Activated CD8-positive, alpha-beta T cell treated with anti-CD3 and anti-CD28 coated beads for 36 hours (primary cell): ENCODE measurements around the gene ZNF366. TPM values are rescaled to one million over a fixed set of nuclear protein-coding genes. Genes with fewer than 3 reads are reported as not detected.

Experiments used
- ATAC-seq: fragments of 200-7000 bp; cut with Tn5 transposase; one replicate; pipeline ENCODE4 v1.10.0; 2021; ENCODE audit warnings: mild to moderate bottlenecking, moderate library complexity
- CTCF ChIA-PET: fragments of 350-600 bp; sonication (Branson Sonifier 250); formaldehyde crosslinking; loops from one replicate; lab custom pipeline; 2021; ENCODE audit warnings: antibody characterized with exemption; lab: Charles Lee
- POLR2A ChIA-PET: fragments of 350-600 bp; sonication (Branson Sonifier 250); formaldehyde crosslinking; loops from one replicate; lab custom pipeline; 2021; ENCODE audit warnings: antibody characterized with exemption; lab: Charles Lee
- DNase-seq: peaks from one replicate; pipeline ENCODE4 v3.0.0-alpha.2; 2020
- H3K27ac Mint-ChIP-seq: one replicate; pipeline ENCODE4 v1.8.0; 2021; ENCODE audit warnings: mild to moderate bottlenecking, mixed read lengths
- H3K27me3 Mint-ChIP-seq: one replicate; pipeline ENCODE4 v1.8.0; 2021; ENCODE audit warnings: mixed read lengths
- H3K36me3 Mint-ChIP-seq: one replicate; pipeline ENCODE4 v1.8.0; 2021; ENCODE audit warnings: low read depth, mixed read lengths
- H3K4me1 Mint-ChIP-seq: one replicate; pipeline ENCODE4 v1.8.0; 2021; ENCODE audit warnings: low read depth, mixed read lengths
- H3K4me3 Mint-ChIP-seq: one replicate; pipeline ENCODE4 v1.8.0; 2021; ENCODE audit warnings: mild to moderate bottlenecking, moderate library complexity, mixed read lengths
- H3K9me3 Mint-ChIP-seq: one replicate; pipeline ENCODE4 v1.8.0; 2021; ENCODE audit warnings: mixed read lengths
- intact Hi-C: fragments of 100-400 bp; cut with micrococcal nuclease; formaldehyde crosslinking; loops from one replicate; pipeline ENCODE4 v1.10.0; 2022
- total RNA-seq, 2 experiments: library from RNA; stranded (reverse); gene quantifications; one replicate each; pipeline ENCODE4 v1.2.3, GENCODE V29; 2021
- TF ChIP-seq, protein P1 (sequence below): fragments of 200-600 bp; IDR thresholded peaks from one replicate; pipeline ENCODE4 v1.8.0; 2022; ENCODE audit warnings: antibody characterized with exemption, mild to moderate bottlenecking

ZNF366 gene
- total RNA-seq, 2 experiments from 2014 or later: not detected

DNA sequence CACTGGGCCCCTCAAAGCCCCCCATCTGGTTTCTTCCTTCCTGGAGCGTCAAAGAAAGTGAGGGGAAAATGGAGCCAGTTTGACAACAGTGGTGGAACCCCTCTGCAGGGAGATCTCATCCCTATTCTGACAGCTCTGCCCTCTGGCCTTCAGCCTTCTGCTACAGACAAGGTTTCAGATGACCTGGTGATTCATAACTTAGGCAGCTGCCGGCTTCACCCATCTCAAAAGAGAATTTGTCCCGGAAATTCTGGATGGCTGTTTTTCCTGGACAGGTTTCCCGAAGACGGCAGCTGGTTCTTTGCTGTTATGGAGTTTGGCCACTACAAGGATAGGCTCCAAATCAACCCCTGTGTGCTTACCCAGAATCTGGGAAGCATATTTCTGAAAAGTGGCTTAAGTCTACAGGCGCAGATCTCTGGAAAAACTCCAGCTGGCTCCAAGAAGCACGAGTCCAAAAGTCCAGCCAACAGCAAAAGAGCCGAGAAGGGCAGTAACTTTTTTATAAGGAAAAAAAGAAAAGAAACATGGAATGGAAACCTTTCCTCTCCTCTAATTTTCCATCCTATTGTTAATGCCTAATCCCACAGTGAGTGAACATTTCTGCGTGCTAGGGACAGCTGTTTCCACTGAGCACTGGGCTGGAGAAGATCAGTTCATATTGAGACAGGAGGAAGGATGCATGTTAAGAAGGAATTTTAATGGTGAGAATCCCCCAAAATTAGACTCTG is 54.5 kb downstream of the ZNF366 start:
- Mint-ChIP-seq H3K9me3 (no peaks in the 10 kb centered on the region), H3K27me3 (peaks cover 3% of the 10 kb centered on the region), H3K4me3 (no peak overlapping the region), H3K4me1 (no peaks in the 10 kb centered on the region), H3K36me3 (no peaks in the 10 kb centered on the region), H3K27ac (no peak overlapping the region)
- ATAC-seq (no peak), DNase-seq (no peak)
- intact Hi-C loops: no loop called here
- TF ChIP-seq, protein P1, sequence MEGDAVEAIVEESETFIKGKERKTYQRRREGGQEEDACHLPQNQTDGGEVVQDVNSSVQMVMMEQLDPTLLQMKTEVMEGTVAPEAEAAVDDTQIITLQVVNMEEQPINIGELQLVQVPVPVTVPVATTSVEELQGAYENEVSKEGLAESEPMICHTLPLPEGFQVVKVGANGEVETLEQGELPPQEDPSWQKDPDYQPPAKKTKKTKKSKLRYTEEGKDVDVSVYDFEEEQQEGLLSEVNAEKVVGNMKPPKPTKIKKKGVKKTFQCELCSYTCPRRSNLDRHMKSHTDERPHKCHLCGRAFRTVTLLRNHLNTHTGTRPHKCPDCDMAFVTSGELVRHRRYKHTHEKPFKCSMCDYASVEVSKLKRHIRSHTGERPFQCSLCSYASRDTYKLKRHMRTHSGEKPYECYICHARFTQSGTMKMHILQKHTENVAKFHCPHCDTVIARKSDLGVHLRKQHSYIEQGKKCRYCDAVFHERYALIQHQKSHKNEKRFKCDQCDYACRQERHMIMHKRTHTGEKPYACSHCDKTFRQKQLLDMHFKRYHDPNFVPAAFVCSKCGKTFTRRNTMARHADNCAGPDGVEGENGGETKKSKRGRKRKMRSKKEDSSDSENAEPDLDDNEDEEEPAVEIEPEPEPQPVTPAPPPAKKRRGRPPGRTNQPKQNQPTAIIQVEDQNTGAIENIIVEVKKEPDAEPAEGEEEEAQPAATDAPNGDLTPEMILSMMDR: no peak
- ChIA-PET CTCF (no interaction called here), POLR2A (no interaction called here)

DNA sequence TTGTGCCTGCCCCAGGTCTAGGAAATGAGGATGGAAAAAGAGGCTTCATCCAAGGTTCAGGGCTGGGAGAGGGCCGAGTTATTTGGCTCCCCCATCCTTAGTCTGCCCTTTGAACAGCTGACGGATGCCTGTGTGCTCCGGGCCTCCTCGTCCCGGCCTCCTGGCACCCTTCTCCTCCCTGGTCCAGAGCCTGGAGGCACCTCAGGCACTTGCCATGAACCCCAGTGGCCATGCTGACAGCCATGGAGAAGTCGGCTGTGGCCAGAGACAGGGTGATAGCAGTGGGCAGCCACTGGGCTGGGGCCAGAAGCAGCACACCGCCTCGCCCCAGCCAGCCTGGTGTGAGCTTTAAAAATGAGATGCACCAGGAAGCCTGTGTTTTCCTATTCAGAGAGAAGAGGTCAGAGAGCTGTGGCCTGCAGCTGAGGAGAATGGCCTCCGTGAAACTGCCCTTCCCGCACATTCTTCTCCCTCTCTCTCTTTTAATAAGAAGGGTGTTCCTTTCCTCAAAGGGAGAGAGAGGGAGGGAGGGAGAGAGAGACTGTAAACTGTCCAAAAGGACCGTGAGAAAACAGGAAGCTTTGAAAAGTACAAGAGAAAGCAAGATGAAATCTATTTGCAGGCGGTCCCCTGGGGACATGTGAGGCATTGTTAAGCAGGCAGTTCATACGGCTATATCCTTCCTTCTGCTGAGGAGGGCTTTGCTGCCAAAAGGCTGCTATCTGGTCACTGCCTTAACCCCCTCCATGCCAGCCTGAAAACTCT is 55.3 kb downstream of the ZNF366 start:
- ATAC-seq (no peak), DNase-seq (no peak)
- TF ChIP-seq, protein P1: no peak
- intact Hi-C loops: no loop called here
- Mint-ChIP-seq H3K4me3 (no peak overlapping the region), H3K9me3 (no peaks in the 10 kb centered on the region), H3K27ac (no peak overlapping the region), H3K4me1 (no peaks in the 10 kb centered on the region), H3K36me3 (no peaks in the 10 kb centered on the region), H3K27me3 (peaks cover 3% of the 10 kb centered on the region)
- POLR2A ChIA-PET: interaction anchor here (1.4 kb wide), 1 partner anchor 12 kb away, joined by 4 read pairs; no protein-coding TSS in a partner anchor
- CTCF ChIA-PET: no interaction called here

DNA sequence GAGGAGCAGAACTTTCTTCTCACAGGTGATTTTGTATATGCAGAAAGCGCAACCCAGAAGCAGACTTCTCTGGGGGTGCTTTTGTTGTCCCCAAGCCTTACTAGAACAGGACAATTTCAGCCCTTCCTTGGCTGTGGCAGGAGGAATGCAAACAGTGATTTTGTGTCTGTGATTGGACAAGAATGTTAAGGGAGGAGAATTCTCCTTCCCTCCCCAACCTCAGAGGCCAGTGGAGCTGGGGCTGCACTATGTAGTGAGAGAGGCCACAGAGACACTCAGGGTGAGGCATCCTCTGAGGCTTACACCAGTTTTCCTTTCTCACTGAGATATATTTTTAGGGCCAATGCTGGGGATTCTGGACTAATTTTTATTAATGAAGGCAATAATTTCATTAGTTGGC is 58.8 kb downstream of the ZNF366 start:
- Mint-ChIP-seq H3K27me3 (peaks cover 3% of the 10 kb centered on the region), H3K9me3 (no peaks in the 10 kb centered on the region), H3K36me3 (no peaks in the 10 kb centered on the region), H3K4me3 (no peak overlapping the region), H3K27ac (no peak overlapping the region), H3K4me1 (no peaks in the 10 kb centered on the region)
- ATAC-seq (no peak), DNase-seq (no peak)
- ChIA-PET POLR2A (interaction anchor here (0.6 kb wide), 1 partner anchor 311 kb away, joined by 3 read pairs; no protein-coding TSS in a partner anchor), CTCF (no interaction called here)
- intact Hi-C loops: no loop called here
- TF ChIP-seq, protein P1: no peak

DNA sequence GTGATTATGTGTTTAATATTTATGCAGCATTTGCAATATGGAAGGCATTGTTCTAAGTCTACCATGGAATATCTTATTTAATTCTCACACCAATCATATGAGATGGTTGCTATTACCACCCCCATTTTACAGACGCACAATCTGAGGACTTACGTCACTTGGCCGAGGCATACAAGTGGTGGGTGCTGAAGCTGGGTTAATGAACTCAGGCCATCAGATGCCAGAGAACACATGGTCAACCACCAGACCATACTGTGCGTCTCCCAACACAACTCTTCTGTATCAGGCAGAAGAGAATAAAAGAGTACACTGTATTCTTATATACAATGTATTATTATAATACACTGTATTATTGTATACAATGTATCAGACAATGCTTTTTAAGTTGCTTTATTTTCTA is 59.5 kb downstream of the ZNF366 start:
- CTCF ChIA-PET: no interaction called here
- ATAC-seq: no peak
- Mint-ChIP-seq H3K27ac (no peak overlapping the region), H3K4me3 (no peak overlapping the region), H3K36me3 (no peaks in the 10 kb centered on the region), H3K9me3 (no peaks in the 10 kb centered on the region), H3K4me1 (no peaks in the 10 kb centered on the region), H3K27me3 (peaks cover 3% of the 10 kb centered on the region)
- TF ChIP-seq, protein P1: no peak
- DNase-seq: no peak
- intact Hi-C loops: no loop called here
- POLR2A ChIA-PET: no interaction called here

DNA sequence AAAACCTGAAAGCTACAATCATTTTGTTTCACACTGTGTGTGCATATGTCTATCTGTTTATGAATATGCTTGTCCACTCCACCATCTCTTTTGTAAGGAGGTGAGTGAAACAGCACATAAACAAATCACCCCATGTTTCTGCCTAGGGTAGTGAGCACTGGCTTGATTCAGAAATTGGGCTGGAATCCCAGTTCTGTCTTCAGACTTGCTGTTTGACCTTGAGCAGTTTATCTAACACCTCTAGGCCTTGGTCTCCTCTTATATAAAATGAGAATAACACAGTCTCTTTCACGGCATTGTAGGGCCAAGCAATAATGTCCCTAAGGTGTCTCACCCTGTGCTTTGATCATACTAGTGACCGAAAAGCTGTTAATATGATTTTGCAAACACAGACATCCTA is 61.2 kb downstream of the ZNF366 start:
- no peak for DNase-seq
- no peak for ATAC-seq

More for the DNA sequence above, 61.2 kb downstream of the ZNF366 start:
- H3K4me1 Mint-ChIP-seq: no peaks in the 10 kb centered on the region
- no peaks in the 10 kb centered on the region for H3K36me3 Mint-ChIP-seq
- ChIA-PET POLR2A (no interaction called here), CTCF (interaction anchor here (1.4 kb wide), 1 partner anchor 17 kb away, joined by 3 read pairs; no protein-coding TSS in a partner anchor)
- intact Hi-C loops: no loop called here
- H3K27ac Mint-ChIP-seq: no peak overlapping the region
- TF ChIP-seq, protein P1: no peak
- H3K4me3 Mint-ChIP-seq: no peak overlapping the region
- no peaks in the 10 kb centered on the region for H3K9me3 Mint-ChIP-seq
- peaks cover 3% of the 10 kb centered on the region for H3K27me3 Mint-ChIP-seq
